Esophagus squamous epithelium (tissue), 4 donors: ENCODE measurements around the gene RNF208.

Experiments
- POLR2A ChIP-seq, 4 donors: fragments of 450-650 bp; IDR thresholded peaks; one replicate each; pipeline ENCODE4 v1.6.1; 2017; ENCODE audit warnings: antibody characterized with exemption in 4 of 4, mild to moderate bottlenecking in 4 of 4, moderate library complexity in 3 of 4
- TF ChIP-seq, protein P1 (sequence below), 6 experiments: fragments of 450-650 bp in 4 of 6; fragments of 200-600 bp in 2 of 6; sonication (generic) in 2 of 6; IDR thresholded peaks; one replicate each; pipeline ENCODE4 v1.5.1; 2016 to 2019; ENCODE audit warnings: antibody characterized with exemption in 6 of 6, mild to moderate bottlenecking in 4 of 6, moderate library complexity in 4 of 6

DNA sequence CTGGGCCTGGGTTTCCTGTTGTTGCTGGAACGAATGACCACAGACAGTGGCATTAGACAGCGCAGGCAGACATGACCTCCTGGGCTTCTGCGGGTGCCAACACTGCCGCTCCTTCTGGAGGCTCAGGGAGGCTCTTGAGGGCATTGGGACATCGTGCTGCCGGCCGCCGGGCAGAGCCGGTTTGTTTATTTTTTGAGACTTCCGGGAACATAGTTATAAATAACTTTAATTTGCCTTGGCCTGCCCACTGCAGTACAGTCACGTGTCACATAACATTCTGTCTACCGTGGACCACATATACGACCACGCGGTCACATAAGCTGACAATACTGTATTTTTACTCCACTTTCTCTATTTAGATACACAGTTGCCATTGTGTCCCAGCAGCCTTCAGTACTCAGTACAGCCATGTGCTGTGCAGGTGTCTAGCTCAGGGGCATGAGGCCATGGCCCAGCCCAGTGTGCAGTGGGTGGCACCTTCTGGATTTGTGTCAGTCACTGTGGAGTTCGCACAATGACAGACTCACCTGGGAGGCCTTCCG is 47.3 kb upstream of the RNF208 start:
- TF ChIP-seq, protein P1, sequence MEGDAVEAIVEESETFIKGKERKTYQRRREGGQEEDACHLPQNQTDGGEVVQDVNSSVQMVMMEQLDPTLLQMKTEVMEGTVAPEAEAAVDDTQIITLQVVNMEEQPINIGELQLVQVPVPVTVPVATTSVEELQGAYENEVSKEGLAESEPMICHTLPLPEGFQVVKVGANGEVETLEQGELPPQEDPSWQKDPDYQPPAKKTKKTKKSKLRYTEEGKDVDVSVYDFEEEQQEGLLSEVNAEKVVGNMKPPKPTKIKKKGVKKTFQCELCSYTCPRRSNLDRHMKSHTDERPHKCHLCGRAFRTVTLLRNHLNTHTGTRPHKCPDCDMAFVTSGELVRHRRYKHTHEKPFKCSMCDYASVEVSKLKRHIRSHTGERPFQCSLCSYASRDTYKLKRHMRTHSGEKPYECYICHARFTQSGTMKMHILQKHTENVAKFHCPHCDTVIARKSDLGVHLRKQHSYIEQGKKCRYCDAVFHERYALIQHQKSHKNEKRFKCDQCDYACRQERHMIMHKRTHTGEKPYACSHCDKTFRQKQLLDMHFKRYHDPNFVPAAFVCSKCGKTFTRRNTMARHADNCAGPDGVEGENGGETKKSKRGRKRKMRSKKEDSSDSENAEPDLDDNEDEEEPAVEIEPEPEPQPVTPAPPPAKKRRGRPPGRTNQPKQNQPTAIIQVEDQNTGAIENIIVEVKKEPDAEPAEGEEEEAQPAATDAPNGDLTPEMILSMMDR (IDR thresholded peaks at IDR 0.05), result peak in 1 of 6 experiments; percentile 6
- peak in 1 of 4 donors; percentile 35 for TF ChIP-seq POLR2A (IDR thresholded peaks at IDR 0.05)
